Bladder microvascular endothelial cell (primary cell): ENCODE data around the gene TRPM5. TPM values are rescaled to one million over a fixed set of nuclear protein-coding genes. Genes with fewer than 3 reads are reported as not detected.

Source experiments
- total RNA-seq: library from RNA; depleted of rRNA; stranded (reverse); fragments of >200 nt; gene quantifications from 2 replicates; pipeline ENCODE4 v1.2.3, GENCODE V29; 2014

The TRPM5 gene, protein sequence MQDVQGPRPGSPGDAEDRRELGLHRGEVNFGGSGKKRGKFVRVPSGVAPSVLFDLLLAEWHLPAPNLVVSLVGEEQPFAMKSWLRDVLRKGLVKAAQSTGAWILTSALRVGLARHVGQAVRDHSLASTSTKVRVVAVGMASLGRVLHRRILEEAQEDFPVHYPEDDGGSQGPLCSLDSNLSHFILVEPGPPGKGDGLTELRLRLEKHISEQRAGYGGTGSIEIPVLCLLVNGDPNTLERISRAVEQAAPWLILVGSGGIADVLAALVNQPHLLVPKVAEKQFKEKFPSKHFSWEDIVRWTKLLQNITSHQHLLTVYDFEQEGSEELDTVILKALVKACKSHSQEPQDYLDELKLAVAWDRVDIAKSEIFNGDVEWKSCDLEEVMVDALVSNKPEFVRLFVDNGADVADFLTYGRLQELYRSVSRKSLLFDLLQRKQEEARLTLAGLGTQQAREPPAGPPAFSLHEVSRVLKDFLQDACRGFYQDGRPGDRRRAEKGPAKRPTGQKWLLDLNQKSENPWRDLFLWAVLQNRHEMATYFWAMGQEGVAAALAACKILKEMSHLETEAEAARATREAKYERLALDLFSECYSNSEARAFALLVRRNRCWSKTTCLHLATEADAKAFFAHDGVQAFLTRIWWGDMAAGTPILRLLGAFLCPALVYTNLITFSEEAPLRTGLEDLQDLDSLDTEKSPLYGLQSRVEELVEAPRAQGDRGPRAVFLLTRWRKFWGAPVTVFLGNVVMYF (N-terminal part only)
- total RNA-seq = not detected in 2 replicates

DNA sequence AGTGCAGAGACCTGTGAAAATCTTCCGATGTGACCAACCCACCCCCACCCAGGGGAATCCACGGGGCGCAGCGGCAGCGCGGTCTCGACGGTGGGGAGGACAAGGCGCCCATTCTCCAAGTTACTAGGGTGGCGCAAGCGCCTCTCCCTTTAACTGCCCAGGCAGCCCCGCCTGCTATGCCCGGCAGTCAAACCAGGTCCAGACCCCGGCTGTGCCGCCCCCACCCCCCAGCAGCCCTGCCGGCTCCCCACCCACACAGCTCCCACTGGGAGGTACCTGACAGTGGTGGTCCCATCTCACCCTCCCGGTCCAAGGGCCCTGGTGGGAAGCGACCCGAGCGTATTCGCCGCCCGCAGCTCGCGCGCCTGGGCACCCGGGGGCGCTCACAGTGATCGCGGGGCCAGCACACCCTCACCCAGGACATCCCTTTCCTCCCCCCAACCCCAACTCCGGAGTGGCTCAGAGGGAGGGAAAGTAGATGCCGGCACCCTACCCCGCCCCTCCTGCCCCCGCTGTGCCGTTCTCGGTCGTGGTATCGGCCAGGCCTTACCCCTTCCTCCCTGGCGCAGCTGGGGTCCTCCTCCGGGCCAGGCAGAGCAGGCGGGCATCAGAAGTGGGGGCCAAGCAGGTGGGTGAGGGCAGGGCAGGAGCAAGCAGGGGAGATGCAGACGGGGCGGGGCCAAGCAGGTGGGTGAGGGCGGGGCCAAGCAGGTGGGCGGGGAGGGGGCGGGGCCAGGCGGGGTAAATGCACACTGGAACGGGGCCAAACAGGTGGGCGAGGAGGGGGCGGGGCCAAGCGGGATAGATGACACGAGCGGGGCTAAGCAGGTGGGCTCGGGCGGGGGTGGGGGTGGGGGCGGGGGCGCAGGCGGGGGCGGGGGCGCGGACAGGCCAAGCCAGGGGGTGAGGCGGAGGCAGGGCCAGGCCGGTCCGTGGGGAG is at the start of gene TRPM5:
TRPM5 (minus strand) TSS at position 634 of the 940 bp plus-strand sequence. CDS start 21,478 bp downstream, outside the sequence.

DNA sequence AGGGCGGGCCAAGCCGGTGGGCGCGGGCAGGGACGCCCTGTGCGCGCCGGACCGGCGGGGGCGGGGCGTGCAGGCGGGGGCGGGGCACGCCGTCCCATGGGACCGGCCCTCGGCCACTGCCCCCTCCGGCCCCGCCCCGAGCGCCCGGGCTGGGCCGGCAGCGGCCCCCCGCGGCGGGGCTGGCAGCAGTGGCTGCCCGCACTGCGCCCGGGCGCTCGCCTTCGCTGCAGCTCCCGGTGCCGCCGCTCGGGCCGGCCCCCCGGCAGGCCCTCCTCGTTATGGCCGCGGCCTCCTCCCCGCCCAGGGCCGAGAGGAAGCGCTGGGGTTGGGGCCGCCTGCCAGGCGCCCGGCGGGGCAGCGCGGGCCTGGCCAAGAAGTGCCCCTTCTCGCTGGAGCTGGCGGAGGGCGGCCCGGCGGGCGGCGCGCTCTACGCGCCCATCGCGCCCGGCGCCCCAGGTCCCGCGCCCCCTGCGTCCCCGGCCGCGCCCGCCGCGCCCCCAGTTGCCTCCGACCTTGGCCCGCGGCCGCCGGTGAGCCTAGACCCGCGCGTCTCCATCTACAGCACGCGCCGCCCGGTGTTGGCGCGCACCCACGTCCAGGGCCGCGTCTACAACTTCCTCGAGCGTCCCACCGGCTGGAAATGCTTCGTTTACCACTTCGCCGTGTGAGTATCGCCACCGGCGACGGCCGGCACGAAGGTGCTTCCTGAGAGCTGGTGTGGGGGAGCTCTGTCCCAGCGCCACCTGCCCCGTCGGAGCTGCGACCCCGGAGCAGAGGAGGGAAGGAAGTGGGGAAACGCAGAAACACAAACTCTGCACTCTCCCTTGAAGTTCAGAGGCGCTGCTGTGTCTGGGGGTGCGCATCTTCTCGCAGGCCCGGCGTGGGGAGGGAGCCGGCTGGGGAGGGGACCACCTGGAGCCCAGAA is 769 bp upstream of the TRPM5 start, which contains the start of gene KCNQ1:
KCNQ1 (plus strand) TSS at position 188 of the 925 bp plus-strand sequence; CDS start at position 279, 91 bp downstream.

DNA sequence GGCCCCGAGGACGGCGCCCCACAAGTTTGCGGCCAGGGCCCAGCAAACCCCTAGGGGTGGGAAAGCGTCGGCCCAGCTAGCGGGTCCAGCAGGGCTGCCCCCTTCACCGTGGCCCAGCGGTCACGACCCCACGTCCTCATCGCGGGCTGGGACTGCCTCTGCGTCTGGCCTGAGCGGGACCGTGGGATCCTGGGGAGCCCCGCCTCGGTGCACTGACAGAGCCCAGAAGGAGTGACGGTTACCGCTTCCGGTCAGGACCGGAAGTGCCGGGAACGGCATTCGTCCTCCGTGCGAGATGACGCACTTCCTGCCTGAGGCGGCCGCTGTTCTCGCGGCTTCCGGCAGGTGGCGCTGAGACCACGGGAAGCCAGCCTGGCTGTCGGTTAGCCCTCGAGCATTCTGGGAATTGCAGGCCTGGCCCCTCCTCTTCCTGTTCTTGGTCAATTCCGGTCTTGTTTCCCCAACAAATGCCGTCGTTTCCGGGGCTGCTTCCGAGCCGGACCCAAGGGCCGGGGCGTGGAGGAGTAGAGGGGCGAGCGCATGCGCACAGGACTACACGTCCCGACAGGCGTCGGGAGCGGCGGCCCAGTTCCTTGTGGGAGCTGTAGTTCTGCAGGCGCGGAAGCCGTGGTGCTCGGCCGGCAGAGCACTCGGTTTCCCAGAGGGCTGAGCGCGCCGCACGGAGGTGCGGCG is 44.1 kb downstream of the TRPM5 start, which contains the start of gene TSSC4:
TSSC4 (plus strand) TSS at position 682 of the 693 bp plus-strand sequence. CDS start 1,884 bp downstream, outside the sequence.

Other genes with a start within 250 kb of the TRPM5 start
- gene ASCL2, start 173.9 kb downstream of the TRPM5 start, total RNA-seq = not detected in 2 replicates
- gene C11orf21, start 142.6 kb downstream of the TRPM5 start, total RNA-seq = not detected in 2 replicates
- gene TSPAN32, start 142.5 kb downstream of the TRPM5 start, total RNA-seq = not detected in 2 replicates
- 172 and 595 TPM in 2 replicates for gene CD81, start 67.2 kb downstream of the TRPM5 start, total RNA-seq
- gene TSSC4, start 43.8 kb downstream of the TRPM5 start, total RNA-seq = 55.9 and 60.8 TPM in 2 replicates
- gene KCNQ1, start 494 bp upstream of the TRPM5 start, total RNA-seq = 0.13 and 0.32 TPM in 2 replicates